IMR-90 (cell line): ENCODE results near the gene PTPRG.

ENCODE experiments used
- CTCF ChIP-seq: conservative IDR thresholded peaks from 2 replicates; pipeline ENCODE4 v1.5.1; 2012; ENCODE audit warnings: mild to moderate bottlenecking, low read depth, low read length, improper control_type of control experiment
- MAZ ChIP-seq: IDR thresholded peaks from 2 replicates; pipeline ENCODE4 v1.6.1; 2012; ENCODE audit warnings: low read depth, mild to moderate bottlenecking, low read length, improper control_type of control experiment, moderate library complexity, borderline replicate concordance
- NFE2L2 ChIP-seq: fragments of 150-350 bp; IDR thresholded peaks from 2 replicates; pipeline ENCODE4 v1.6.1; 2016; ENCODE audit warnings: low read depth, mild to moderate bottlenecking, low read length
- POLR2A ChIP-seq: IDR thresholded peaks from 2 replicates; pipeline ENCODE4 v1.6.1; 2012; ENCODE audit warnings: mild to moderate bottlenecking, low read depth, low read length
- RAD21 ChIP-seq: IDR thresholded peaks from 2 replicates; pipeline ENCODE4 v1.6.1; 2012; ENCODE audit warnings: low read length, improper control_type of control experiment
- RFX5 ChIP-seq: IDR thresholded peaks from 2 replicates; pipeline ENCODE4 v1.8.0; 2012; ENCODE audit warnings: low read depth, mild to moderate bottlenecking, low read length, moderate library complexity

- TF ChIP-seq CTCF (no peak), MAZ (no peak), POLR2A (no peak), RFX5 (no peak), RAD21 (no peak), NFE2L2 (no peak)
These were observed 365.6 kb downstream of the PTPRG start for GRCh38 chr3:61926923-61927322.
